Measurements from ENCODE around the gene EDC3.

GRCh38 chr15:74710319-74711094 is 14.7 kb upstream of the EDC3 start:
- TF ChIP-seq NR2C2 (CRISPR knock-in tag; IDR thresholded peaks at IDR 0.05), result no peak
- TF ChIP-seq NR2C2 (tag; IDR thresholded peaks at IDR 0.05), result no peak
- no peak for TF ChIP-seq CHD4 (IDR thresholded peaks at IDR 0.05; ENCODE audit: insufficient read depth, insufficient replicate concordance, low read depth, low read length, poor library complexity, severe bottlenecking)
- no peak for TF ChIP-seq MYNN (IDR thresholded peaks at IDR 0.05)
- TF ChIP-seq MYNN (CRISPR knock-in tag; IDR thresholded peaks at IDR 0.05), result no peak
- no peak for TF ChIP-seq CTCF (IDR thresholded peaks at IDR 0.05 in 2 of 3, conservative IDR thresholded peaks at IDR 0.05 in 1 of 3; ENCODE audit: insufficient read depth in 2 of 3, low read depth in 1 of 3, low read length in 3 of 3)
- no peak for TF ChIP-seq ZNF384 (IDR thresholded peaks at IDR 0.05; ENCODE audit: low read depth, low read length)
- no peak for TF ChIP-seq HDAC2 (IDR thresholded peaks at IDR 0.05)
- no peak for TF ChIP-seq SIN3A (IDR thresholded peaks at IDR 0.05; ENCODE audit: borderline replicate concordance in 2 of 2, control insufficient read depth in 1 of 2, low read depth in 2 of 2, low read length in 2 of 2)
- no peak for TF ChIP-seq NFE2 (IDR thresholded peaks at IDR 0.05; ENCODE audit: low read depth)
- TF ChIP-seq RFX7 (CRISPR knock-in tag; IDR thresholded peaks at IDR 0.05), result no peak
- TF ChIP-seq SMARCA4 (IDR thresholded peaks at IDR 0.05), result no peak
- no peak for TF ChIP-seq ATF6 (CRISPR knock-in tag; IDR thresholded peaks at IDR 0.05)
- TF ChIP-seq MECOM (CRISPR knock-in tag; IDR thresholded peaks at IDR 0.05), result no peak

Measured in K562 (cell line).